GM19035 (cell line): ENCODE data around the gene HMHB1.
"Not testable (repeated sequence)": the region's sequence is repeated elsewhere in the genome, so short reads cannot be mapped to it uniquely, and the experiment has no call there.

ENCODE experiments used
- ATAC-seq: cut with Tn5 transposase; IDR thresholded peaks from one replicate; pipeline ENCODE4 v1.9.1; 2021; ENCODE audit not compliant: unreplicated experiment

Gene HMHB1

DNA sequence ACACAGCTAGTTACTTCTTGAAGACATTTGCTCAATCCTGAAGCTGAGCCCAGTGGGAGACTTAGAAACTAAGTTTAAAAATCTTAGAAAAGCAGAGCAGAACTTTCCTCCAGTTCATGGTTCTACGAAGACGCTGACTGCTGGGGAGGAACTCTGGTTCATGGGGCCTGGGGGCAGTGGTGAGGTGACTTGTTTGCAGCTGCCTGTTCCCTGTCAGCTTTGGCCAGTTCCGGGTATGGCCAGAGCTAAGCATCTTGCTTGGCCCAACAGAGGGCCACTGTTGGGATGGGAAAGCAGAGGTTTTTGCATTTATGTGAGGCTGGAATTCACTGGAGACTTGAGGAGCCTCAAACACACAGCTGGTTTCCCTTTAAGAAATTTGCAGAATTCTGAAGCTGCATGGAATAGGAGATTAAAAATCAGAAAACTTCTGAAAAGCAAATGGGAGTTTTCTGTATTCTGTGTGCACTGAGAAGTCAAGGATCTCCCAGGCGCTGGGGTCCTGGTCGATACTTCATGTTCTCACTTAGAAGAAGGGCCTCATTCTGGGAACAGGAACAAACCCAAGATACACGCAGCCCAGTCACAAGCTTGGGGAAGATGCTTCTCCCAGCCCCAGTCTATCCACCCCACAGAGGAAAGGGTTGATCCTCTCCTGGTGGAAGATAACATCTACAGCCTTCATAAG, 10.6 kb upstream of the HMHB1 start:
- ATAC-seq: no peak

DNA sequence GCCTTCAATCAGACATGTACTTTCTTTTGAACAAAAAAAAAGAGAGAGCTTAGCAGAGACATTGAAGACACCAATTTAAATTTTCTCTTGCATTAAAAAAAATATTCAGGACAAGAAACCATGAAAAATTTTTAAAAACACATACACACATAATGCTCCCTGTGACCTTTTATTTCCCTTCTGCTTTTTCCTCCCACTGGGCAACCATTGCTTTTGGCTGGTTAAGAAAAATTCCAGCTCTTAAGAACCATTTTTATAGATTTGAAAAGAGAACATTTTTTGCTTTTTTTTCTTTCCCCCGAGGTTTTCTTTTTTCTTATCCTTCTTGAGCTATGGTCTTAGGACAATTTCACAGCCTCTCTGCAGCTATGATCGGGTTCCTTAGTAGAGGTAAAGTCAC, 6.1 kb upstream of the HMHB1 start:
- ATAC-seq: no peak

DNA sequence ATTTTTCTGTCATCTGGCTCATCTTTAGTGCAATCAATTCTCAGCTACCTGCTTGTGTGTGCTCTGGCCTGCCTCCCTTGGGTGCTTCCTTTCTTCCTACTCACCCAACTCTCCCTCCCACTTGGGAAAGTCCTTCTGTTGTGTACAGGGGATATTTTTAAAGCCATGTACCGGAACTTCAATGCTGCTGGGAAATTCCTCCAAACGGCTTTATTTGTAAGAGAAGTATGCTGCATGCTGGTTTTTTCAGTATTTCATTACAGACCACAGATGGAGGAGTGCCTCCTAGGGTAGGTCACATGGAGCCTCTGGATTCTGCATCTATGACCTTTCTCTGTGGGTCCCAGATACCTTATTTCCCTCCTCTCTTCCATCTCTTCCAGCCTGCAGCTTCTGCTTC, 5.4 kb upstream of the HMHB1 start:
- peak; percentile 65 for ATAC-seq

DNA sequence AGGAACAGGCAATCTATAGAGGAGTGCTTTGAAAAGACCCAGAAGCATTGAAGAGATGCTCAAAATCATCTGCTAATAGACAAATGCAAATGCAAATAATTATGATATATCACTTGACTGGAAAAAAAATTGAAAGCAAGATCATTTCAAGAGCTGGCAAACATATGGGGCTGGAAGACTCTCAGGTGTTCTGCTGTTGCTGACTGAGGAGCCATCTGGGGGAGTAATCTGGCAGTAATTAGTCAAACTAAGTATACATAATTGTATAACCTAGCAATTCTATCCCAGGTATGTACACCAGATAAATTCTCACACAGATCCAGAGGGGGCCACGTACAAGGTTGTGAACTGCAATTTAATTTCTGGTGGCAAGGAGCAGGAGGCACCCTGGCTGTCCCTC, 4.6 kb upstream of the HMHB1 start:
- ATAC-seq: no peak

DNA sequence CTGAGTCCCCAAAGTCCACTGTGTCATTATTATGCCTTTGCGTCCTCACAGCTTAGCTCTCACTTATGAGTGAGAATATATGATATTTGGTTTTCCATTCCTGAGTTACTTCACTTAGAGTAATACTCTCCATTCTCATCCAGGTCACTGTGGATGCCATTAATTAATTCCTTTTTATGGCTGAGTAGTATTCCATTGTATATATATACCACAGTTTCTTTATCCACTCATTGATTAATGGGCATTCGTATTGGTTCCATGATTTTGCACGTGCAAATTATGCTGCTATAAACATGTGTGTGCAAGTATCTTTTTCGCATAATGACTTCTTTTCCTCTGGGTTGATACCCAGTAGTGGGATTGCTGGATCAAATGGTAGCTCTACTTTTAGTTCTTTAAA, 4.4 kb downstream of the HMHB1 start:
- ATAC-seq: not testable (repeated sequence)

DNA sequence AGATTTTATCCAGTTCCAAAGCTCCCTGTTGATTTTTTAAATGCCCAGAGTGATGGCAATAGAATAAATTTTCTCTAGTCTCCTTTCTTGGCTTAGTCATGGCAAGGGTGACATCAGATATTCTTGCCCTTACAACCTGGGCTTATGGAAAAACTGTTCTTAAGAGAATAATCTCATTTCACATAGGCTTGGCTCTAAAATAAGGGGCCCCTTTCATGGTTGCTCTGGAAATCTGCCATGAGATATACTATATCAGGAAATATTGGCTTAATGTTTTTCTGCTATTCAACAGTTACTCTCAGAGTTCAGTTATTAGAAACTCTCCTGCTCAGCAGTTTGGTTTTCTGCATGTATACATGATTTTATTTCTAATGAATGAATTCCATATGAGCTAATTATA, 7.8 kb downstream of the HMHB1 start:
- no peak for ATAC-seq

DNA sequence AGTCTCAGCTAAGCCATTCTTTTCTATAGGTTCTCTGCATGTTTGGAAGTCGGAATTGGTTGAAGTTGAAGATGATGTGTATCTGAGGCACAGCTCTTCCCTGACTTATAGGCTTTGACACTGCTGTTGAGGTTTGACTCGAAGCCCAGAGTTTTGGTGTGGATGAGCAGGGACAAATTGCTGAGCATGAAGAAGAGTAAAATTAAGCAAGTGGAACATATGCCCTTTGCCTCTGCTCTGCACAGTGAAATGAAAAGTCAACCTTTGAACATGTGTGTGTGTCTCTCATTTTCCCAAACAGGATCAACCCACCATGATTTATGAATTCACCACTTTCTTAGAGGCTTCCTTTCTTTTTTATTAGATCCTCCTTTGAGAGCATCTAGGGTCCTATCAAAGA, 8.5 kb downstream of the HMHB1 start:
- no peak for ATAC-seq

DNA sequence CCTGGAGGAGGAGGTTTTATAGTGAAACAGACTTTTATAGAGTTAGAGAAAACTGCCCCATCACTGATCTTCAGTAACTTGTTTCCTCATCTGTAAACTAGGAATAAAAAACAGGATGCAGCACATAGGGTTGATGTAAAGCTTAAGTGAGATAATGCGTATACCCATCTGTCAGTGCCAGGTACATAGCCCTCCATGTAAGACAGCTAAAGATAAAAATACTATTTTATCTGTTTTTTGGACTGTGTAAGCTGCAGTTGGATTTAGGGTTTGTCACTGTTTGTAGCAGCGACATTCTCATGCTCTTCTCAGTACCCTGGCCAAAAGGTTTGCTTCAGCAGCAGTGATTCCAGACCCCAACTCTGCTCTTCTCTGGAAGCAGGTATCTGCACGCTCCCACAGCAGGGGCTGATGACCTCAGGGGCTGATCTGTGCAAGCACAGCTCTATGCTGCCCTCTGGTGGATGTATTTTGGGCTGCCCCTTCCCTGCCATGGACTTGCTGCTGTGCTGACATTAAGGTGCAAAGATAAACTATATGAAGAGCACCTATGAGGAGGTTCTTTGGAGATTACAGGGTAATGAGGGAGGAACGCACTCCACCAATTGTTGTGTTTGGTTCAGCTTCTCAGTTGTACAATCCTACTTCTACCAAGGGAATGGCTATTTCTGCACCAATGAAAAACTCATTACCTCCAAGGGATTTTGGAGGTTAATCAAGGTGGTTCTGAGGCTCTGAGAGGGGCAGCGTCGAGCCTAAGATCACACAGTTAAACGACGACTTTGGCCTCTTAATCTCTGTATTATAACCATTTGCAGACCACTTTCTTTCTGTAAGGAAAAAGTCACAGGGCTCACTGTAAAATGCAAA, 13.1 kb downstream of the HMHB1 start:
- peak; percentile 63 for ATAC-seq

DNA sequence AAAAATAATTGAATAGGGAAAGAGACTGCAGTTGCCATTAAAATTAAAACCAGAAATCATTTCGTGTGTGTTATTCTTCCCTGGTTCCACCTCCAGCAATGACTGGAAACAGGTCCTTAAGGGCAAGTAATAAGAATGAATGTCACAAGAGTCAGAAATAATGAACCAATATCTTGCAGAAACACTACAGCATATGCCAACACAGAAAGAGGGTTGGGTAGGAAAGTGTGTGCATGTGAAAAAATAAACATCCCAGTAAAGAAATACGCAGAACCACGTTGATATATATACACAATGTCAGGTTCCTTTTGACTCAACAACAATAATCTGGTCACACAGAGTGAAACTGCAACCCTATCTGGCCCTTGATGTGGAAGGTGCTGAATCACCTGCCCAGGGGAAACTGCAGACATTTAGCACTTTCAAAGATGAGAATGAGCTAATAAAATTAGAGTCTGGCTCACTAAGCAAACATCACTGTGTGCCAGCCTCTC, 15.0 kb downstream of the HMHB1 start:
- peak; percentile 95 for ATAC-seq

DNA sequence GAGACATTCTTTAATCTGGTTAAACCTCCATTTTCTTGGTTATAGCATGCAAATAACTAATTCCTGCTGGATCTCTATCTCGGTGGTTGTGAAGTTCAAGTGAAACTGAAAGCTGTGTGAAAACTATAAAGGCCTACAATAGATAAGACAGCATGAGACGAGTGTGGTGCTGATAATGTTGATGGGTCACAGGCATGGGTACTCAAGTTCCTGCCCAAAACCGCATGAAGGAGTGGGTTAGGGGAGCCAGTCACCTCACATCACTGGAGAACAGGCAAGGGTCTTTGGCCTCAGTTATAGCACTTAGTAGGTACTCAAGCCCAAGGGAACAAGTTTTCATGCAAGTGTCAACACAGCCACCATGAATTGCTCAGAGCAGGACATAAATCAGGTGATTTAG, 16.7 kb downstream of the HMHB1 start:
- no peak for ATAC-seq

DNA sequence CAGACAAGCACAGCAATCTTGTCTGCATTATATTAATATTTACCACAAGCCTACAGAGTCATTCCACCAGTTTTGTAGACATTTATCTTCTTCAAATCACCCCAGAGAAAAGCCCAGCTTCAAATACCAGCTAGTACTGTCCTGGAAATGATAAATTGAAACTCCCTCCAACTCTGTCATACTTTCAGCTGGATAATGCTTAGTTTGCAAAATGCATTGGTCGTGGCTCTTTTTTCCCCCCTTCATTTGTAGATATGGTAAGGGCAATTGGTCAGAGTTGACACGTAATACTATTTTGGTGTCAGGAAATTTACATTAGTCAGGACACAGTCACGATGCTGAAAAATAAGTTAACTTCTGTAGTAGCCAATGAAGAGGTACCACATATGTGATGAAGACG, 21.2 kb downstream of the HMHB1 start:
- ATAC-seq: no peak

DNA sequence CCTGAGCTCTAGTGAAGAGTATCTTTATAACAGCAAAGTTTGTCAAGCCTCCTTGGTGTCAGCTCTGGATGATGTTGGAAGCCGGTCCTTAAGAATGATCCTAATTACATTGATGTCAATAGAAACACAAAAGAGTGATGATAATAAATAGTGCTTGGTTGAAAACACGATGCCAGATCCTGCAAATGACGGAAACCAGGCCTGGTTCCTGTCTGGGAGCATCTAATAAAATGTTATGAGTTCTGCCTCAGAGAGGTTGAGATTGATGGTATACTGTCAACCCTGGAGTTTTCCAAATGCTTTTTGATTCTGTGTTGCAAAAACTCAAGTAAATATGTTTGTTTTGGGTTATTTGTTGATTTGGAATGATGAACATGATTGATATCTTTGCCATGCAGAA, 23.3 kb downstream of the HMHB1 start:
- no peak for ATAC-seq

DNA sequence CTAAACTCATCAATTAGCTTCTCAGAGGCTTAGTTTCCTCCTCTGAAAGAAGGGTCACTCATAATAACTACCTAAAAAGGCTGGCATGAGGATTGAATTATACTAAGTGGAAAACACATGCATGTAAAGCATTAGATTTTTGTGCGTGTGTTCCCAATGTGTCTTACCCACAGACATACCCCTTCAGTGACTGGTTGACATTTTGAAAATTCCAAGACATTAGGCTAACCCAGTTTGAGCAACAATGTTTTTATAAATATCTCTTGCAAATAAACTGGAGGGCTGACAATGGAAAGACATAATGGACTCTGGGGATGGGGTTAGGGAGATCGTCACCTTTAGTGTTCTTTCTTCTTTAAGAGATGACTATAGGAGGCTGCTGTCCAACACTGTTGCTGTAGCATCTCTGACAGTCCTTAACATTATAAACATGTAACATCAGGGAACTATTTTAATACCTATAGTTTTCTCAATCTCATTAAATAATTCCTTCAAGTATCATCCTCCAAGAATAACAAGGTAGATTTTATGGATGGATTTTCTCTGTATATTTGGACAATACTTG, 24.3 kb downstream of the HMHB1 start:
- no peak for ATAC-seq

DNA sequence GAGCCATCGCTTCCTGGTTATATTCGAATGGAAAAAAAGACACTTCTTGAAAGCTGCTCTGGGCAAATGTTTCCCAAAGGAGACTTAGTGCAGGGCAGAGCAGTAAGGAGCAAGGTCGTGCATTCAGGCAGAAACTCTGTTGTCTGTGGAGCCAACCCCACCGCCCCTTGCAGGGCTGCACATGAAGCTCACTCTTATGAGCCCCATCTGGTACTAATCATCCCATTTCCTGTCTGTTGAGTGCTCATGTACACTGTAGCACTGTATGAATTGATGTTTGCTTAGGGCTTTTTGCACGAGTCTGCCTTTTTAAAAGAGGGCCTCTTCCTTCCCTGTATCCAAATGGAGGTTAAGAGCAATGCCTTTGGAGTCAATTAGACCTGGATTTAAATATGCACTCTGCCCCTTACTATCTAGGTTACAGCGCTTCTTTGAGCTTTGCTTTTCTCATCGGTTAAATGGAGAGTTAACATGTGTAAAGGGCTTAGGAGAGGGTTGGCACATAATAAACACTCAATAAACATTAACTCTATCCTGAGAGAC, 25.4 kb downstream of the HMHB1 start:
- no peak for ATAC-seq

DNA sequence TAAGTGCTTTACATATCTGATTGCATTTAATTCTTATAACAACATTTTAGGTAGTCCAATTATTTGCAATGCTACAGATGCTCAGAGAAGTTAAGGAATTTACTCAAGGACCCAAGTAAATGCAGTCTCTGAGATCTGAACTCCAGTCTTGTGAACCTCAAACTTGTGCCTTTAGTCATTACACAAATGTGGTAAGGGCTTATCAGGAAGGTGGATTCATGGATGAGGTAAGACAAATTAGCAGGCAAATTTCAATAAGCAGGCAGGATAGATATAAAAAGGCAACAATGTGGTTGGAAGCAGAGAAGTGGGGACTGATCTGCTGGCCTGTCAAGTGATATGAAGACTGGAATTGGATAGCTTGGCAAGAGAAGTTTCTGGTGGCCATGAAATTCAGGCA, 29.5 kb downstream of the HMHB1 start:
- ATAC-seq: no peak

DNA sequence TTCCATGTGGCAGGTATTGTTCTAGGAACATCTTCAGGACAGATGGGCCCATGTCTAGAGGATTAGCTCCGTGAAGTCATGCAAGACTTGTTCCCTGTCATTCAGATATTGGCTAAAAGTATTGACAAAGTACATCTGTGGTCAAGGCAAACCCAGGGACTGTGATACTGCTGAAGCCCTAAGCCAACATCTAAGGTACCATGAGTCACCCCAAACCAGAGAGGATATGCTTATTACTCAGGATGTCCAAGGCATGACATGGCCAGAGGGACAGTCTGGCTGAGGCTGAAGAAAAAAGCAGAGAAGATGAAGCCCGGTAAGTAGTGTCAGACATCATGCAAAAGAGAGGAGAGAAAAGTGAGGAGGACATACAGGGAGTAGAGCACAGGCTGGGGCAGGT, 31.0 kb downstream of the HMHB1 start:
- no peak for ATAC-seq

DNA sequence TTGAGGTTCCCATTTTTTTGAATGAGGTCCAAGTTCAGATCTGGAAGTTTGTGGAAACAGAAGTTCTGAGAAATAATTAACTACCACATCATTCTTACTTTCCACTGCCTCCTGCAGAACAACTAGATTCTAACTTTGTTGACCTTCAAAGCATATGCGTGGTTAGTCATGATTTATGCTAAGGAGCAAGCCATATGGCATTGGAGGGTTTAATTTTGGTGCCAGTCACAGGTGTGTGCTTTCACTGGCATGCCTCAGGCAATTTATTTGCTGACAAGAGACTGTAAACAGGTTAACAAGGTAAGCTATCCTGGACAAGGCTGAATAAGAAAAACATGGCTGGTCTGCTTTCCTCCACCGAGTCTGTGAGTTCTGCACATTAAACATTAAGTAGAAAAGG, 31.5 kb downstream of the HMHB1 start:
- no peak for ATAC-seq

DNA sequence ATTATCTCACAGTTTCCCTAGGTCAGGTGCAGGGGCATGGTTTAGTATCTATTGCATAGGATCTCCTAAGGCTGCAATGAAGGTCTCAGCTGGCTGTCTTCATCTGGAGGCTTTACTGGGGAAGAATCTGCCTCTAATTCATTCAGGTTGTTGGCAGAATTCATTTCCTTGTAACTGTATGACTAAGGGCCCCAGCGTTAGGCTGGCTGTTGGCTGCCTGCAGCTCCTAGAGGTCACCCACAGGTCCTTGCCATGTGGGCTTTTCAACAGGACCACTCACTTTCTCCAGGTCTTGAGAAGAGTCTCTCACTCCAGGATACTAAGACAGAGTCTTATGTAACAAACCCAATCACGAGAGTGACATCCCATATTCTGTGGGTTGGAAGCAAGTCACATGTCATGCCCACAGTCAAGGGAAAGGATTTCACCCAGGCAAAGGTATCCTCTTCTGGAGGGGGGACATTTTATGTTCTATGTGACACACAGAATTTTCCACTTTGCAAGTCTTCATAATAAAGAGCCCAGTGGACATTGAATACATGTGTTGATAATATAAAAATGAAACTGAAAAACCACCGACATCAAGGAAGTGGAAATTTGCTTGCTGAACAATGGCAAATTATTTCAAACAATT, 38.2 kb downstream of the HMHB1 start:
- peak; percentile 67 for ATAC-seq

DNA sequence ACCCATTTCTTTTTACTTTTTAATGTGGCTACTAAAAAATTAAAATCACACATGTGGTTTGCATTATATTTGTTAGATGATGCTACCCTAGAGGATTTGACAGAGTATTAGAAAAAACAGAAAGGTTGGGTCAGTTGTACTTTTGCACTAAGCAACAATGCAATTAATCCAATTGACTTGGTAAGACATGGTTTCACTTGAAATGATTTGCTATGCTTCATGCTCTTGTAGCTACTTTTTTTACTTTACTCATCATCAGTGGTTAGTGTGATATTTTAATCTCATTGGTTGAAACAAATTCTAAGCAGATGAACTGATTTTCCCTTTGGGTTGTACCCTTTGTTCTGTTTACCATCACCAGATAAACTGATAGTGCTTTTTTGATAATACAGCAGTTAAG, 39.4 kb downstream of the HMHB1 start:
- ATAC-seq: no peak

DNA sequence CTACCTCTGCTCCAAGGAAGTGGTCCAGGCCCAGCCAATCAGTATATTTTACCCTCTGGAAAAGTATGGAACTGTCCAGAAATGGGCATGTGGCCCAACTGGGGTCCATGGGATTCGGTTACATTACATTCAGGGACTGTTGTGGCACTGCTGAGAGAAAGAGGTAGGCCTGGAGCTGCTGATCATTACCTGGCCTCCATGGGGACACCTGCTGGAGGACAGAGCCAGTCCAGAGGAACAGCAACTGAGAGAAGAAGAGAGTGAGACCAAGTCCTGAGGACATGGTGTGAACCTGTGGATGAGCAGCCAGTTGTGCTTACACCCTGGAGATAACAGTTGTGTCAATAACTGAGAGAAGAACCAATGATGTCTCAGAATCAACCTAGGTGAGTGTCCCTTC, 48.2 kb downstream of the HMHB1 start:
- no peak for ATAC-seq

DNA sequence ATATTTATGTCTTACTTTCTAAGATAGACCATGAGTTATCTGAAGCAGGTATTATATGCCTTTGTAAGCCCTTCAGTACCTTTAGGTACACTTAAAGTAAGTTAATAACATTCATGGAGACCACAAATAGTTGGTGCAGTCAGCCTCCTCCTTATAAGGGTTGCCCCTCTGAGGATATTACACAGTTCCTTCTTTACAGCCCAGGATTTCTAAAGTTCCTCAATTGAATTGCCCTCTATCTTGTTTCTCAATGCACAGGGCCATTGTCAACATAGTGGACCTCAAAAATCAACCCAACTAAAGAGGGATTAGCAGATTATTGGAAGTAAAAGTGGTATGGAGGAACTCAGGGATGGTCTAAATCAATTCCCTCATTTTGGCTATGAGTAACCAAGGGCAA, 50.3 kb downstream of the HMHB1 start:
- ATAC-seq: no peak
